ENCODE data around the gene MACF1.
"Not testable (repeated sequence)": the region's sequence is repeated elsewhere in the genome, so short reads cannot be mapped to it uniquely, and the experiment has no call there.

Gene MACF1

DNA sequence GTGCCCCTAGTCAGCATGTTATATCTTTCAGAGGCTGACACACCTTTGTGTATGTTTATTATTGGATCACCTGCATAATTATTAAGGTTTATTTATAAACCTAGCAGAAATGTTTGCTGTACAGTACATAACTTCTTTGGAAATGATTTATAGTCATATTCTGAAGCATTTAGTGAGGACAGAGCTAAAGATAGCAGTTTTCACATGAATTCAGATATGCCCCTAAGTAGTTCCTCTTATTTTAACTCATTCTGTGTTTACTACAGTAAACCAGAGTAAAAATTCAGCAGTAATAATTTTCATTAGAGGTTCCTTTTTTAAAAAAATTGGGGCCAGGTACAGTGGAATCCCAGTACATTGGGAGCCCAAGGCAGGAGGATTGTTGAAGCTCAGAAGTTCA is 265.5 kb downstream of the MACF1 start:
- CTCF ChIA-PET: interaction anchor here (1.2 to 6.2 kb wide), 6 partner anchors 11 to 372 kb away, joined by 3 to 40 read pairs (median 7); no protein-coding TSS in a partner anchor
- TF ChIP-seq, protein P1, sequence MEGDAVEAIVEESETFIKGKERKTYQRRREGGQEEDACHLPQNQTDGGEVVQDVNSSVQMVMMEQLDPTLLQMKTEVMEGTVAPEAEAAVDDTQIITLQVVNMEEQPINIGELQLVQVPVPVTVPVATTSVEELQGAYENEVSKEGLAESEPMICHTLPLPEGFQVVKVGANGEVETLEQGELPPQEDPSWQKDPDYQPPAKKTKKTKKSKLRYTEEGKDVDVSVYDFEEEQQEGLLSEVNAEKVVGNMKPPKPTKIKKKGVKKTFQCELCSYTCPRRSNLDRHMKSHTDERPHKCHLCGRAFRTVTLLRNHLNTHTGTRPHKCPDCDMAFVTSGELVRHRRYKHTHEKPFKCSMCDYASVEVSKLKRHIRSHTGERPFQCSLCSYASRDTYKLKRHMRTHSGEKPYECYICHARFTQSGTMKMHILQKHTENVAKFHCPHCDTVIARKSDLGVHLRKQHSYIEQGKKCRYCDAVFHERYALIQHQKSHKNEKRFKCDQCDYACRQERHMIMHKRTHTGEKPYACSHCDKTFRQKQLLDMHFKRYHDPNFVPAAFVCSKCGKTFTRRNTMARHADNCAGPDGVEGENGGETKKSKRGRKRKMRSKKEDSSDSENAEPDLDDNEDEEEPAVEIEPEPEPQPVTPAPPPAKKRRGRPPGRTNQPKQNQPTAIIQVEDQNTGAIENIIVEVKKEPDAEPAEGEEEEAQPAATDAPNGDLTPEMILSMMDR (IDR thresholded peaks at IDR 0.05; ENCODE audit: insufficient read depth, low read length, missing control alignments): no peak
- POLR2A ChIA-PET: no interaction called here
- H3K4me3 ChIP-seq (ENCODE audit: low read depth, low read length): no peak overlapping the region
- no peak for DNase-seq (ENCODE audit: low read depth, low spot score)

DNA sequence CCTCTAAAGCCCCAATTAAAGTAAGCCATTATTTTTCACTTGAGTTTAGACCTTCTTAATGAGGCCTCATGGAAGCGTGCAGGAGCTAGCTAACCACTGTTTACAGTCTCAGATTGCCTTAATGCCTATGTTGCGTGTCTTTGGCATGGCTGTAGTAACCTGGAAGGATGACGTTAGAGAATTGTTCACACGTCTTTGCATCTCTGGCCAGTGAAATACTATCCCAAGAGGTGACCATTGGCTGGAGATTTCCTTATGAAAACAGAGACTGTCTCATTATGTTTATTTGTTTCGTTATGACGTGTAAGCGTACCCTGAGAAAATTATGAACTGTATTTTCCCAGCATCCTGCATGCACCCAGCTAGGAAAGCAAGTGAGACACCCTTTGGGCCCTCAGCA is 268.3 kb downstream of the MACF1 start:
- ChIA-PET CTCF (interaction anchor here (0.9 to 6.2 kb wide), 2 partner anchors 8 to 67 kb away, joined by 3 to 40 read pairs; no protein-coding TSS in a partner anchor), POLR2A (no interaction called here)
- H3K4me3 ChIP-seq (ENCODE audit: low read depth, low read length): no peak overlapping the region
- TF ChIP-seq, protein P1 (IDR thresholded peaks at IDR 0.05; ENCODE audit: insufficient read depth, low read length, missing control alignments): no peak
- no peak for DNase-seq (ENCODE audit: low read depth, low spot score)

DNA sequence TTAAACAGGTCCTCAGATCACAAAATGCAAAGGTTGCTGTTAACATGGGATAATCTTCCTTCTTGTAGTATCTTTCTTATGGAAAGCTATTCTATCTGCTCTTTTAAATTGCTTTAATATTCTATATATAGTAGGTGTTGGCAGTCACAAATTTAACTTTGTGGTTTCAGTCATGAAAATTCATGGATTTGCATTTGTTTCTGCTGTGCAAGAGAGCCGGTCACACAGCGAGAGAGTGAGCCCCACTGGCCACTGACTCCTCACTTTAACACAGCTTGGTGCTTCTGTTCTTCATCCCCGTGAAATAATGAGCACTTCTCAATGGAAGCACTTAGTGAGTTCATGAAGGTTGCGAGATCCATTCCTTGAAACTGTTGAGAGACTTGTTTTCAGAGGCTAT is 268.8 kb downstream of the MACF1 start:
- H3K4me3 ChIP-seq (ENCODE audit: low read depth, low read length): no peak overlapping the region
- DNase-seq (ENCODE audit: low read depth, low spot score): no peak
- ChIA-PET POLR2A (no interaction called here), CTCF (interaction anchor here (6.2 kb wide), 1 partner anchor 66 kb away, joined by 40 read pairs; no protein-coding TSS in a partner anchor)
- TF ChIP-seq, protein P1 (IDR thresholded peaks at IDR 0.05; ENCODE audit: insufficient read depth, low read length, missing control alignments): no peak

DNA sequence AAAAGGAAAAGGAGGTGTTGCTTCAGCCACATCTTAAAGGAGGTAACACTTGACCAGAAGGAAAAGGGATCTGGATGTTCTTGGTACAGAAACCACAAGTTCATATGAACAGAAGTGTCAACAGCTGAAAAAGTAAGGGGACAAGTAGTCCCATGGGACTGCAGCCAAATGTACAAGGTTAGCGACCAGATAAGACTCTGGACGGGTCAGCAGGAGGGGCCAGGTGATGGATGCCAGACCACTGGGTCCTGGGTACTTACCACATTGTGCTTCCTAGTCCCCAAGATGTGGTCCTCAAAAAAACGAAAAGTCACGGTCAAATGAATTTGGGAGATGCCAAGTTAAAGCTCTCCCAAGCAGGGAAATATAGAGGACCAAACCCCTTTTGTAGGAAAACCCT is 270.3 kb downstream of the MACF1 start:
- no peak overlapping the region for H3K4me3 ChIP-seq (ENCODE audit: low read depth, low read length)
- no peak for DNase-seq (ENCODE audit: low read depth, low spot score)
- ChIA-PET CTCF (interaction anchor here (1.2 kb wide), 1 partner anchor 9 kb away, joined by 3 read pairs; no protein-coding TSS in a partner anchor), POLR2A (no interaction called here)
- TF ChIP-seq, protein P1 (IDR thresholded peaks at IDR 0.05; ENCODE audit: insufficient read depth, low read length, missing control alignments): no peak

DNA sequence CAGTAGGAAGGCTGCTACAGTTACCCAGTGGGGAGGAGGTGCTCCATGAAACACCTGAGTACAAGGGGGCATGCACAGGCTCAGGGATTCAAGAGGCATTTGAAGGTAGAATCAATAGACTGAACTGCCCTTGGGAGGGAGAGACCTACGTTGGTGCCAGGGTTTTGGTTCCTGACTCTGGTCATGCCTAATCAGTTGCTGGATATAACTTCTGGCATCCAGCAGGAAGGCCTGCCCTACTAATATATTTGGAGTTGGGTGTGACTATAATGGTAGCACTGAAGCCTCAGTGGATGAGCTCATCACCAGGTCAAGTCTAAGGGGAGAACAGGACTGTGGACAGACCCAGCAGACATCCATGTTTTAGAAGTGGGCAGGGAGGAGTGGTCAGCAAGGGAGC is 271.1 kb downstream of the MACF1 start:
- H3K4me3 ChIP-seq (ENCODE audit: low read depth, low read length); POLR2A ChIA-PET; DNase-seq (ENCODE audit: low read depth, low spot score): not testable (repeated sequence)
- CTCF ChIA-PET: interaction anchor here (1.2 kb wide), 1 partner anchor 9 kb away, joined by 3 read pairs; no protein-coding TSS in a partner anchor

DNA sequence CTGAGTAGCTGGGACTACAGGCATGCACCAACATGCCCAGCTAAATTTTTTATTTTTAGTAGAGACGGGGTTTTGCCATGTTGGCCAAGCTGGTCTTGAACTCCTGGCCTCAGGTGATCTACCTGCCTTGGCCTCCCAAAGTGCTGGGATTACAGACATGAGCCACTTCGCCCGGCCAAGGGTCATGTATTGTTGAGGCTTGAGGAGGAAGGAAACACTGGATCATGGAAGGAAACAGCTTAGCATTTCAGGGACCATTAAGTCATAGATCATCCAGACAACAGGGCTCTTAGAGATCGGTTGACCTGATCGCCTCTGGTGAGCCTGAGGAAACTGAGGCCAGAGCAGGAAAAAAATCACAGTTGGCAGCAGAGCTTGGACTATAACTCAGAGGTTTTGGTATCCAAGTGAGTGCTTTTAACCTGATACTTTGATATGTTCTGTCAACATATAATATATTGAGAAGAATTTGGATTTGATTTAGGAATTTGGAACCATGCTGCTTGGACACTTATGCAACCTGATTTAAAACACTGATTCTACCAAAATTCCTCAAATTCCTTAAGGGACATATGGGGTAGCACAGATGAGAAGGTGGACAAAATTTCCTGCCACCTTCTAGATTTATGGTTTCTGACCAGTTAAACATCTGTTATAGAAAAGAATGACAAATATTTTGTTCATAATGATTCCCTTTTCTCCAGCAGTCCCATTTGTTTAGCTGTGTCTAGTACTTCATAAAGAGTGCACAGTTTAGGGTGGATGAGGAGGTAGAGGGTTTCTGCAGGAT is 273.8 kb downstream of the MACF1 start:
- CTCF ChIA-PET: interaction anchor here (1.3 to 2.2 kb wide), 2 partner anchors 61 to 379 kb away, joined by 6 to 8 read pairs; no protein-coding TSS in a partner anchor
- TF ChIP-seq, protein P1 (IDR thresholded peaks at IDR 0.05; ENCODE audit: insufficient read depth, low read length, missing control alignments): no peak
- no peak overlapping the region for H3K4me3 ChIP-seq (ENCODE audit: low read depth, low read length)
- DNase-seq (ENCODE audit: low read depth, low spot score): no peak
- POLR2A ChIA-PET: interaction anchor here (0.7 kb wide), 1 partner anchor 150 kb away, joined by 3 read pairs; no protein-coding TSS in a partner anchor

Measured in AG04449 (cell line).